A549 (cell line): ENCODE data around the gene FCGR2B. TPM values are rescaled to one million over a fixed set of nuclear protein-coding genes. Genes with fewer than 3 reads are reported as not detected.
"Not testable (repeated sequence)": the region's sequence is repeated elsewhere in the genome, so short reads cannot be mapped to it uniquely, and the experiment has no call there.

ENCODE experiments used
- ATAC-seq, 2 experiments: fragments of 200-7000 bp in 1 of 2; fragments of >200 bp in 1 of 2; cut with Nextera tagmentation in 1 of 2; cut with Tn5 transposase in 1 of 2; 3 replicates each; pipeline versions ENCODE4 v1.8.0 to v1.9.1; 2018 to 2020; ENCODE audit warnings: mild to moderate bottlenecking in 1 of 2, moderate library complexity in 1 of 2
- CTCF ChIA-PET: fragments of 300-600 bp; sonication (Branson Sonifier 250); formaldehyde crosslinking; extraction: SDS; loops from one replicate; lab custom pipeline; 2021; ENCODE audit warnings: antibody characterized with exemption, inconsistent platforms; lab: Yijun Ruan, JAX
- POLR2A ChIA-PET: fragments of 350-600 bp; formaldehyde crosslinking; extraction: SDS; loops from one replicate; lab custom pipeline; 2021; ENCODE audit warnings: antibody characterized with exemption, inconsistent platforms; lab: Yijun Ruan, JAX
- DNase-seq, 2 experiments: peaks; one replicate each; pipeline versions ENCODE4 v3.0.0 to v3.0.0-alpha.2; 2011 to 2016; ENCODE audit warnings: low read depth in 1 of 2, low spot score in 1 of 2
- FAIRE-seq: peaks from 2 replicates; lab custom pipeline; 2011; peaks lifted over from hg19 to GRCh38; lab: Jason Lieb, UNC
- H3K27ac ChIP-seq, 2 experiments: fragments of >200 bp; sonication (Bioruptor Twin); formaldehyde crosslinking; 3 replicates each; pipeline ENCODE4 v1.5.1; 2016 to 2017
- H3K4me1 ChIP-seq: fragments of >200 bp; sonication (Bioruptor Twin); formaldehyde crosslinking; 3 replicates; pipeline ENCODE4 v1.6.1; 2016
- H3K4me2 ChIP-seq: fragments of >200 bp; sonication (Bioruptor Twin); formaldehyde crosslinking; 3 replicates; pipeline ENCODE4 v1.6.1; 2016
- H3K4me3 ChIP-seq: fragments of >200 bp; sonication (Bioruptor Twin); formaldehyde crosslinking; 3 replicates; pipeline ENCODE4 v1.5.1; 2016
- H3K9me3 ChIP-seq: fragments of >200 bp; sonication (Bioruptor Twin); formaldehyde crosslinking; 3 replicates; pipeline ENCODE4 v1.6.1; 2016
- E2F6 ChIP-seq: IDR thresholded peaks from 2 replicates; pipeline ENCODE4 v1.6.1; 2012; ENCODE audit warnings: low read depth, borderline replicate concordance
- EP300 ChIP-seq, 2 experiments: fragments of >200 bp; sonication (Bioruptor Twin); formaldehyde crosslinking; IDR thresholded peaks; 2 replicates in 1 of 2; 3 replicates in 1 of 2; pipeline ENCODE4 v1.6.1; 2016 to 2017
- FOSL2 ChIP-seq, 2 experiments: fragments of 450-650 bp in 1 of 2; fragments of >200 bp in 1 of 2; sonication (Bioruptor Twin) in 1 of 2; formaldehyde crosslinking; IDR thresholded peaks; 2 replicates each; pipeline versions ENCODE4 v1.5.0 to v1.6.1; 2016 to 2020; ENCODE audit warnings: mild to moderate bottlenecking in 1 of 2, moderate library complexity in 1 of 2
- HDAC2 ChIP-seq: fragments of 200-600 bp; sonication (generic); IDR thresholded peaks from 2 replicates; pipeline ENCODE4 v1.6.1; 2016
- HOXB13 ChIP-seq: fragments of 250-450 bp; sonication (Bioruptor Pico); IDR thresholded peaks from 2 replicates; pipeline ENCODE4 v1.5.0; 2020; ENCODE audit warnings: low read depth, mild to moderate bottlenecking, moderate library complexity
- HOXB5 ChIP-seq: fragments of 250-450 bp; sonication (Bioruptor Pico); IDR thresholded peaks from 2 replicates; pipeline ENCODE4 v1.5.0; 2020; ENCODE audit warnings: mild to moderate bottlenecking, moderate library complexity
- JUNB ChIP-seq: fragments of >200 bp; sonication (Bioruptor Twin); formaldehyde crosslinking; IDR thresholded peaks from 2 replicates; pipeline ENCODE4 v1.6.1; 2016
- MAX ChIP-seq: IDR thresholded peaks from 2 replicates; pipeline ENCODE4 v1.6.1; 2012
- POLR2A ChIP-seq: IDR thresholded peaks from 2 replicates; pipeline ENCODE4 v1.6.1; 2012; ENCODE audit warnings: mild to moderate bottlenecking, low read length
- RARB ChIP-seq: fragments of 250-450 bp; sonication (Bioruptor Pico); IDR thresholded peaks from 2 replicates; pipeline ENCODE4 v1.8.0; 2021; ENCODE audit warnings: mild to moderate bottlenecking, moderate library complexity
- WGBS: methylation state at CpG from one replicate; pipeline ENCODE4 v1.1.6; 2017; ENCODE audit errors: missing lambda C conversion rate; 5-methylcytosine and 5-hydroxymethylcytosine counted together
- polyA plus RNA-seq, 4 experiments: library from polyadenylated mRNA; depleted of rRNA in 3 of 4; stranded (reverse); fragments of >200 nt; fragmentation: RNase III in 1 of 4; extraction: RNeasy Plus Mini Kit Qiagen cat#74134 plus additional on column Dnase treatment in 1 of 4; gene quantifications; 2 replicates in 3 of 4; 3 replicates in 1 of 4; pipeline ENCODE4 v1.2.3, GENCODE V29; 2011 to 2017
- TF ChIP-seq, protein P1 (sequence below): fragments of 150-350 bp; IDR thresholded peaks from 2 replicates; pipeline ENCODE4 v1.6.1; 2014; ENCODE audit warnings: low read depth, mild to moderate bottlenecking, low read length
- TF ChIP-seq, protein P2 (sequence below): IDR thresholded peaks from 2 replicates; pipeline ENCODE4 v1.6.1; 2012

FCGR2B gene
- polyA plus RNA-seq, 2 of the 4 experiments (the other 2 are of a cell fraction) = not detected

DNA sequence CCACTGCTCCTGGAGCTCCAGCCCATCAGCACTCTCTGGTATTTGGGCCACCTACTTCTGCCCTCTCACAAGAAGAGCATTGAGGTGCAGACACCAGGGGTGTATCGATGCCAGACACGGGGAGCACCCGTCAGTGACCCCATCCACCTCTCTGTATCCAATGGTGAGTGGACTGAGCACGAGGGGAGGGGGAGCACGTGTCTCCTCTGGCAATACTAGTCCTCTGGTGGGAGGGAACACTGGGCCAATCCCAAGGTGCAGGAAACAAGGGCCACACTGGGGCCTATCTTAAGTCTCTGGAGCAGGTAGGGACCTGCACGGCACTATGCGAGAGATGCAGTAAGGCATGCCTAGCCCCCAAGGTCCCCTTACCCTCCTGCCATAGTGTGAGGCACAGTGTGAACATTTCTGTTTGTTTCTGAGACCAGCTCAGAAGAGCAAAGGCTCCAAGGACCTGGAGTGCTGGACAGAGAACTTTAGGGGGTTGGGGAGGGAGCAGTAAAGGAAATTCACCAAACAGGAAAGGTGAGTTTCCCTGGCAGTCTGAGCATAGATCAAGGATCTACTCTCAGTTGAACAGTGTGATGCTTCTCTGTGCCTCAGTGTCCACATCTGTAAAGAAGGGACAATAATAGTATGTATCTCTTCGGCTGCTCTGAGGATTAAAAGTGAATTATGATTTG, 60.7 kb downstream of the FCGR2B start:
- Histone ChIP-seq H3K4me3 (no peak overlapping the region), H3K27ac (no peak overlapping the region), H3K4me1 (peaks cover 15% of the 10 kb centered on the region; the same call in 2 of the 3 replicates), H3K4me2 (no peak overlapping the region), H3K9me3 (no peaks in the 10 kb centered on the region)
- ATAC-seq (no peak), DNase-seq (no peak), FAIRE-seq (no peak)
- no peak for TF ChIP-seq E2F6
- TF ChIP-seq, protein P1, sequence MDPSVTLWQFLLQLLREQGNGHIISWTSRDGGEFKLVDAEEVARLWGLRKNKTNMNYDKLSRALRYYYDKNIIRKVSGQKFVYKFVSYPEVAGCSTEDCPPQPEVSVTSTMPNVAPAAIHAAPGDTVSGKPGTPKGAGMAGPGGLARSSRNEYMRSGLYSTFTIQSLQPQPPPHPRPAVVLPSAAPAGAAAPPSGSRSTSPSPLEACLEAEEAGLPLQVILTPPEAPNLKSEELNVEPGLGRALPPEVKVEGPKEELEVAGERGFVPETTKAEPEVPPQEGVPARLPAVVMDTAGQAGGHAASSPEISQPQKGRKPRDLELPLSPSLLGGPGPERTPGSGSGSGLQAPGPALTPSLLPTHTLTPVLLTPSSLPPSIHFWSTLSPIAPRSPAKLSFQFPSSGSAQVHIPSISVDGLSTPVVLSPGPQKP = no peak
- no peak for TF ChIP-seq HOXB13 (CRISPR knock-in tag)
- TF ChIP-seq RARB (CRISPR knock-in tag) = no peak
- TF ChIP-seq HOXB5 = no peak
- TF ChIP-seq, protein P2, sequence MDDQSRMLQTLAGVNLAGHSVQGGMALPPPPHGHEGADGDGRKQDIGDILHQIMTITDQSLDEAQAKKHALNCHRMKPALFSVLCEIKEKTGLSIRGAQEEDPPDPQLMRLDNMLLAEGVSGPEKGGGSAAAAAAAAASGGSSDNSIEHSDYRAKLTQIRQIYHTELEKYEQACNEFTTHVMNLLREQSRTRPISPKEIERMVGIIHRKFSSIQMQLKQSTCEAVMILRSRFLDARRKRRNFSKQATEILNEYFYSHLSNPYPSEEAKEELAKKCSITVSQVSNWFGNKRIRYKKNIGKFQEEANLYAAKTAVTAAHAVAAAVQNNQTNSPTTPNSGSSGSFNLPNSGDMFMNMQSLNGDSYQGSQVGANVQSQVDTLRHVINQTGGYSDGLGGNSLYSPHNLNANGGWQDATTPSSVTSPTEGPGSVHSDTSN = no peak
- no peak for TF ChIP-seq EP300 (IDR thresholded peaks at IDR 0.05)
- no peak for TF ChIP-seq JUNB
- TF ChIP-seq FOSL2 (IDR thresholded peaks at IDR 0.05) = no peak
- no peak for TF ChIP-seq FOSL2 (CRISPR knock-in tag; IDR thresholded peaks at IDR 0.05)
- no peak for TF ChIP-seq HDAC2
- POLR2A ChIA-PET = no interaction called here
- 83% methylated on average over 8 of the region's 8 CpGs for WGBS
- CTCF ChIA-PET = interaction anchor here (0.5 kb wide), 1 partner anchor 235 kb away, joined by 3 read pairs; no protein-coding TSS in a partner anchor

DNA sequence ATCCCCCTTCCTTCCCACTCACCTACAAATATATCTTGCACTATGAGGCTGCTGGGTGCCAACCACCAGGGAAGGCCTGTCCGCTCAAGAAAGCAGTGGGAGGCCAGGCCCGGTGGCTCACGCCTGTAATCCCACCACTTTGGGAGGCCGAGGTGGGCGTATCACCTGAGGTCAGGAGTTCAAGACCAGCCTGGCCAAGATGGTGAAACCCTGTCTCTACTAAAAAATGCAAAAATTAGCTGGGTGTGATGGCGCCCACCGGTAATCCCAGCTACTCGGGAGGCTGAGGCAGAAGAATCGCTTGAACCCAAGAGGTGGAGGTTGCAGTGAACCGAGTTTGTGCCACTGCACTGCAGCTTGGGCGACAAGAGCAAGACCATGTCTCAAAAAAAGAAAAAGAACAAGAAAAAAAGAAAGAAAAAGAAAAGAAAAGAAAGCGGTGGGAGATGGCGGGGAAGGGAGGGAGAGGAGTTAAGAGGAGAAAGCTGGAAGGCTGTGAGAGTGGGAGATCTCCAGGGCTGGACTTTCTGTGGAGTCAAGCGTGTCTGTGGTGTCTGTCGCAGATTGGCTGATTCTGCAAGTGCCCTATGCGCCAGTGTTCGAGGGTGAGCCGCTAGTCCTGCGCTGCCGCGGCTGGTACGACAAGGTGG, 62.4 kb downstream of the FCGR2B start:
- Histone ChIP-seq H3K4me3 (peak overlapping the region; percentile 73), H3K4me1 (peaks cover 20% of the 10 kb centered on the region; the same call in 2 of the 3 replicates), H3K4me2 (peak overlapping the region; percentile 90), H3K27ac (peak overlapping the region; percentile 90 to 97)
- 72% methylated on average over 22 of the region's 22 CpGs for WGBS
- POLR2A ChIA-PET = interaction anchor here (2.1 to 2.5 kb wide), 3 partner anchors 10 to 113 kb away, joined by 10 to 19 read pairs (median 12); partner anchors contain the start of gene DUSP12
- CTCF ChIA-PET = interaction anchor here (1.1 to 6.4 kb wide), 5 partner anchors 9 to 154 kb away, joined by 3 to 80 read pairs (median 9); no protein-coding TSS in a partner anchor
- not testable (repeated sequence) for FAIRE-seq, H3K9me3 ChIP-seq, ATAC-seq, DNase-seq

DNA sequence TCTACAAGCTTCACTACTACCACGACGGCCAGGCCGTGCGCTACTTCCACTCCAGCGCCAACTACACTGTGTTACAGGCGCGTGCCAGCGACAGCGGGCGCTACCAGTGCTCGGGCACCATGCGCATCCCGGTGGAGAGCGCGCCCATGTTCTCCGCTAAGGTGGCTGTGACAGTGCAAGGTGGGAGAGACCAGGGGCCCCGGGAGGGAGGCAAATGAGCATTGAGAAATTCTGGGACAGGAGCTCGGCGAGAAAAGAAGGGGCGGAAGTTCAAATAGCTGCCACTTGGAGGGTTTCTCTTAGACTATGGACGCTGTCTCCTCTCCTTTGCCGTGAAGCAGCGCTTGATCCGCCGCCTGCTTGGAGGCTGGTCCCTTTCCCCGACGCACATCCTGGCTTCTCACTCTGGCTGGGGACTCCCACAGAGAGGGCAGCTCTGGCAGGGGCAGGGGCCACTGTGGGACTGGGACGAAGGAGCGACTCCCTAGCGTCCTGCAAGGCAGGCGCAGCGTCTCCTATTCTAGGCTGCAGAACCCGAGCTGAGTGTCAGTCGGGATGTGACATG, 63.0 kb downstream of the FCGR2B start:
- peak overlapping the region; percentile 73 for H3K4me3 ChIP-seq
- peaks cover 20% of the 10 kb centered on the region; the same call in 2 of the 3 replicates for H3K4me1 ChIP-seq
- WGBS = 5% methylated on average over 32 of the region's 34 CpGs
- POLR2A ChIA-PET = interaction anchor here (0.7 to 2.5 kb wide), 7 partner anchors 10 to 336 kb away, joined by 3 to 19 read pairs (median 10); partner anchors contain the start of gene DUSP12
- peak; percentile 67 to 77 for ATAC-seq
- CTCF ChIA-PET = interaction anchor here (0.7 to 6.4 kb wide), 10 partner anchors 8 to 155 kb away, joined by 3 to 80 read pairs (median 4); no protein-coding TSS in a partner anchor
- peak overlapping the region; percentile 90 for H3K4me2 ChIP-seq
- FAIRE-seq = no peak
- DNase-seq = peak; percentile 60
- peak overlapping the region; percentile 90 to 97 for H3K27ac ChIP-seq
- H3K9me3 ChIP-seq = no peaks in the 10 kb centered on the region
- TF ChIP-seq, protein P1 = no peak
- TF ChIP-seq E2F6 = peak; percentile 56; the same call in 1 of the 2 replicates
- TF ChIP-seq POLR2A = peak; percentile 36
- TF ChIP-seq MAX = peak; percentile 29
- TF ChIP-seq, all 56 proteins: peak for 3
